Activated naive CD8-positive, alpha-beta T cell treated with anti-CD3 and anti-CD28 coated beads for 36 hours (primary cell): ENCODE data around the gene PRICKLE2. TPM values are rescaled to one million over a fixed set of nuclear protein-coding genes. Genes with fewer than 3 reads are reported as not detected.

Experiments used
- DNase-seq: peaks from one replicate; pipeline ENCODE4 v3.0.0; 2021
- H3K27ac Mint-ChIP-seq: one replicate; pipeline ENCODE4 v1.8.0; 2022; ENCODE audit warnings: mild to moderate bottlenecking, moderate library complexity, mixed read lengths
- H3K27me3 Mint-ChIP-seq: one replicate; pipeline ENCODE4 v1.8.0; 2022; ENCODE audit warnings: mild to moderate bottlenecking, mixed read lengths
- H3K36me3 Mint-ChIP-seq: one replicate; pipeline ENCODE4 v1.8.0; 2021; ENCODE audit warnings: mild to moderate bottlenecking, mixed read lengths
- H3K4me1 Mint-ChIP-seq: one replicate; pipeline ENCODE4 v1.8.0; 2021; ENCODE audit warnings: mixed read lengths
- H3K4me3 Mint-ChIP-seq: one replicate; pipeline ENCODE4 v1.8.0; 2022; ENCODE audit warnings: mild to moderate bottlenecking, moderate library complexity, mixed read lengths
- H3K9me3 Mint-ChIP-seq: one replicate; pipeline ENCODE4 v1.8.0; 2022; ENCODE audit warnings: mixed read lengths
- total RNA-seq, 2 experiments: library from RNA; stranded (reverse); gene quantifications; one replicate each; pipeline ENCODE4 v1.2.3, GENCODE V29; 2021

The PRICKLE2 gene
- total RNA-seq, 2 experiments from 2014 or later: not detected

DNA sequence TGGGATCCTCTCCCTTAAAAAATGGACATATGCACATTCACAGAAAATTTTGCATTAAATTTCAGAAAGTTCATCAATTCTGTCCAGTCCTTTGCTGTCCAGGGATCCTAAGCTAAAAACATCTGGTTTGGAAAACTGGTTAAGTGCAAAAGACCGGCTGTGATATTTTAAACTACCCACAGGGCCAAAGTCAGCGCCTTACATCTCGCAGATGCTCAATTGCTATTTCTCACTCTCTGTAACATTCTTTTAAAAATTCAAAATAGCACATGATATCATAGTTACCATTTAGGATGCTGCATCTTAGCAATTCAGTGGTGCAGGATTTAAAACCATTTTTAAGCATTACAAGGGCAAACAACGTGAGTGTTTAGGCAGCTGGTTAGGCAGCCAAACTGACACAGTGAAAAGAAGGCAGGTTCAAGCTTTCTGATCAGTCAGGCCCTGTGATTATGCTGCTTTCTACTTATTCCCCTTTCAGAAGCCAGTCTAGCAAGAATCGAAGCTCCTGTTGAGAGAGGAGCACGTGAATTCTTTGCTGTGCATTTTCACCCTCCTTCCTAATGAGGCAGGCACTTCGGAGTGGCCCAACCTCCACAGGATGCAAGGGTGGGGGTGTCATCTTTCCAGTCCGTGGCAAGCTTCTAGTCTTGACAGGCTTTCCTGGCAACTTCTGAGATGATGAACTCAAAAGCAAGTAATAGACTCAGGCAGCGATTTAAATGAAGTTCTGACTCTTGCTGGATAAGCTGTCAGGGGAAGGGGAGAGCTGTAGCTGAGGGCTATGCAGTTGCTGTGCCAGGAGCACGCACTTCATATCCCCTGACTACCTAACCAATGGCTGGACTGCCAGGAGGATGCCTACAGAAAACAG, 8.8 kb downstream of the PRICKLE2 start:
- Mint-ChIP-seq H3K9me3 (no peaks in the 10 kb centered on the region), H3K4me3 (no peak overlapping the region), H3K27me3 (peaks cover 6% of the 10 kb centered on the region), H3K36me3 (no peaks in the 10 kb centered on the region), H3K27ac (no peak overlapping the region), H3K4me1 (no peaks in the 10 kb centered on the region)
- DNase-seq: no peak

DNA sequence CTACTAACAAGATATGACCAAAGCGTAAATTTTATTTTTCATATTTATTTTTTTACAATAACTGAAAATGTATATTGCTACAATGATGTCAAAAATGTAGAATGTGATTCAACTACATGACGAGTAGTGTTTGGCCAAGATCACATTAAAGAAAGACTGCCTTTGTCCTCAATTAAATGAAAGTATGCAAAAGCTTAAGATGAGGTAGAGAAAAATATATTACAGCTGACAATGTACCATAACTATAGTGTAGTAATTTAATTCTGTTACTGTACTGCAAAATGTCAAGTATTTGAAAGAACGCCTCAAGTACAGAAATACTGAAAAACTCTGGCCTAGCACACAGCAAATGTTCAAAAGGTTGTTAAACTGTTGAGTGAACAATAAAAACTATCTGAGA, 9.7 kb downstream of the PRICKLE2 start:
- Mint-ChIP-seq H3K36me3 (no peaks in the 10 kb centered on the region), H3K4me1 (no peaks in the 10 kb centered on the region), H3K27ac (no peak overlapping the region), H3K27me3 (peaks cover 6% of the 10 kb centered on the region), H3K9me3 (no peaks in the 10 kb centered on the region), H3K4me3 (no peak overlapping the region)
- no peak for DNase-seq

DNA sequence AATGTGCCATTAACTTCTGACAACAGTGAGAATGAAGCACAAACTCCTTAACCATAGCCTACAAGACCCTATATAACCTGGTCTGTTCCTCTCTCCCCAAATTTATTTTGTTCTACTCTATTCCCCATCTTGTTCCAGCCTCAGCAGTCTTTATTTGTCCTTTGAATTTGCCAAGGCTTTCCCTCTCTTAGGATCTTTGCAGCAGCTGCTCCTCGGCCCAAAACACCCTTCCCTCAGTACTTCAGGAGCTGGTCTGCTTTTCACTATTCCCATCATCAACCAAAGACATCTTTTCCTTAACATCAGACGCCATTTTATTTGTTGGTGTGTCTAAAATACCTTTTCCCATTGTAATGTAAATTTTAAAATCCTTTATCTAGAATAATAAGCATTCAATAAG, 10.2 kb downstream of the PRICKLE2 start:
- Mint-ChIP-seq H3K27me3 (peaks cover 6% of the 10 kb centered on the region), H3K9me3 (no peaks in the 10 kb centered on the region), H3K4me1 (no peaks in the 10 kb centered on the region), H3K27ac (no peak overlapping the region), H3K36me3 (no peaks in the 10 kb centered on the region), H3K4me3 (no peak overlapping the region)
- no peak for DNase-seq

DNA sequence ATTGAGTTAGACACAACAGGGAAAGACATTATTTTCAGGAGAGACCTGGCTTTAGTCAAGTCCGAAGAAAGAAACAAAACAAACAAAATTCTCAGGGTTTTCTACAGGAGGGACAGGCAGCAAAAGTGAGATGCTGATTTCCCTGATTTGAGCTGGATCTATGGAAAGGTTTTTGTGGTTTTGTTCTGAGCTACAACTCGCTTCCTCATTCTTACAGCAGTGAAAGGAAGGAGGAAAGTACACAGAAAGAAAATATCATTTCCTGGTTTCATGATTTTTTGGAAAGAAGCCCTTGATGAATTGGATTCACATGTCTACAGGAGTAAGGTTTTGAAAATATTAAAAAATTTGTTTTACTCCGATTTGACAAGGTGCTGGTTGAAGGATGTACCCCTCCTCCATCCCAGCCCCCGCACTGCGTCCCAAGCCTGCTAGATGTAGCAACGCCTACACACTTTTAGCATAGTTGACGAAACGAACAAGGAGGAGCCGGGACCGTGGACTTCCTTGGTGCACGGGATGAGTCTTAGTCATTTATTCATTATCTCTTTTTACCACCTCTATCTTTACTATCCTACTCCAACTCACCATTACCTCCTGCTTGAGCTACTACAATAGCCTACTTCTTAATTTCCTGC, 10.8 kb downstream of the PRICKLE2 start:
- Mint-ChIP-seq H3K9me3 (no peaks in the 10 kb centered on the region), H3K36me3 (no peaks in the 10 kb centered on the region), H3K4me3 (no peak overlapping the region), H3K27ac (no peak overlapping the region), H3K27me3 (peaks cover 6% of the 10 kb centered on the region), H3K4me1 (no peaks in the 10 kb centered on the region)
- no peak for DNase-seq

DNA sequence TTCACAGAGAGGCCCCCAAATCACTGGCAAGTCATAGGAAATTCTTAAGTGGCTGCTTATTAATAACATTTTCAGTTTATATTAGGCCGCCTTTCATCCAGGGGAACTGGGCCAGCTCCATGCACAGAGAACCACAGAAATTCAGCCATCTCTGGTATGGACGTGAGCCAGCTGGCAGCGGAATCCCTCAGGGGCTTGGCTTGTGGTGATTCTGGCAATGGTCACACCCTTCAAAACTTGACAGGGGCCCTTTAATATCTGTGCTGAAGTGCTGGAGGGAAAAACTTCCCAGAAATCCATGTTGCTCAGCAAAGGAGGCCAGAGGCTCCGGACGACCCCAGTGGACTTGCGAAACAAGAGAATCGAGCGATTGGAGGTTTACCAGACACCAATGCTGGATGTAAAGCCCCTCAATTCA, 11.3 kb downstream of the PRICKLE2 start:
- H3K9me3 Mint-ChIP-seq: no peaks in the 10 kb centered on the region
- DNase-seq: no peak
- no peak overlapping the region for H3K27ac Mint-ChIP-seq
- no peaks in the 10 kb centered on the region for H3K36me3 Mint-ChIP-seq
- H3K27me3 Mint-ChIP-seq: peaks cover 6% of the 10 kb centered on the region
- H3K4me1 Mint-ChIP-seq: no peaks in the 10 kb centered on the region
- no peak overlapping the region for H3K4me3 Mint-ChIP-seq

DNA sequence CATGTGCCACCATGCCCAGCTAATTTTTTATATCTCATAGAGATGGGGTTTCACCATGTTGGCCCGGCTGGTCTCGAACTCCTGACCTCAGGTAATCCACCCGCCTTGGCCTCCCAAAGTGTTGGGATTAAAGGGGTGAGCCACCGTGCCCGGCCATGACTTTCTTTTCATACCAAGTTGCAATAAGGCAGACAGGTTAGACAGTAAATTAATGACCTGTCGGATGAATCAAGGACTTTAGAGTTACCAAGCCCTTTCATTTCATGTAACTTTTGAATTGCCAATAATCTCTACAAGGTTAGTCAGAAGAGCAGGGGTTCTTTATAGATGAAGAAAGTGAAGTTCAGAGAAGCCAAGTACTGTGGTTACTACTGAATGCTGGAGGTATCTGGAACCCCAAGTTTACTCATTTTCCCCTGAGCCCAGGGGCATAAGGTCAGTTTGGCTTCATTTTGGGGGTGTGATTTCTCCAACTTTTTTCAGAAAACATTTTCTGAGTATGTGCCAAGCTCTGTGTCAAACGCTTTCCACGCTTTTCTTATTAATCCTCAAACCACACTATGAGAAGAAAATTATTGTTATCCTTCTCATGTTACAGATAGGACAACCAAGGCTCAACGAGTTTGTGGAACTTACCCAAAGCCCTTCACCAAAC, 11.9 kb downstream of the PRICKLE2 start:
- no peak overlapping the region for H3K4me3 Mint-ChIP-seq
- no peaks in the 10 kb centered on the region for H3K9me3 Mint-ChIP-seq
- no peaks in the 10 kb centered on the region for H3K4me1 Mint-ChIP-seq
- DNase-seq: no peak
- no peak overlapping the region for H3K27ac Mint-ChIP-seq
- H3K27me3 Mint-ChIP-seq: peaks cover 6% of the 10 kb centered on the region
- H3K36me3 Mint-ChIP-seq: no peaks in the 10 kb centered on the region

DNA sequence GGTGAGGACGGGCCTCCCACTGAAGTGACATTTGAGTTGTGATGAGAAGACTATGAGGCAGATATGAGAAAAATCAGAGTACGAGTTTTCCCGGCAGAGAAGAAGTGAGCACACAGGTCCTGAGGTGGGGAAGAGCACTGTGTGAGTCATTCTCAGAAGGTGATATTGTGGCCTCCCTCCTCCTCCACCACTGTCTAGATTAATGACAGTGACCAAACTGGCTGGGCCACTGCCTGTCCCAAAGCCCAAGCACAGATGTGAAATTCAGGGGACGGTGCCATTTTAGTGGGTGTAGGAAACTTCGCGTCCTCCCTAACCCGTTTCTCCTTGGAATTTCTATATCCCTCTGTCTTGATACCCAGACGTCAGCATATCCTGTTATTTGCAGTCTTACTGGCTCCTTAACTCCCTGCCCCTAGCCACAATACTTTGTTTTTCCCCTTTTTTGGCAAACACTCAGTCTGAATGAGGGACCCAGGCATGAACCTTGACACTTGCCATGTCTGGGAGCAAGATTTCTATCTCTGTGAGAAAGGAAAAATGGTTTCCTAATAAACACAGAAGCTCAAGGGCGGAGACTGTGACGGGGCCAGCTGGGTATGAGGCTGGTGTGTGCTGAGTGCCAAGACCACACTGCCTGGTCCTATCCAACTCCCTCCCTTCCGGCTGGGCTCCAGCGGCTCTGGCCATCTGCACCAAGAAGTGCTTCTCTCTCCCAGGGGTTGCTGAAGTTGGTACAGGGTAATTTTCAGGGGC, 15.2 kb downstream of the PRICKLE2 start:
- Mint-ChIP-seq H3K9me3 (no peaks in the 10 kb centered on the region), H3K36me3 (no peaks in the 10 kb centered on the region), H3K4me3 (no peak overlapping the region), H3K27me3 (peaks cover 4% of the 10 kb centered on the region), H3K4me1 (no peaks in the 10 kb centered on the region), H3K27ac (no peak overlapping the region)
- no peak for DNase-seq

DNA sequence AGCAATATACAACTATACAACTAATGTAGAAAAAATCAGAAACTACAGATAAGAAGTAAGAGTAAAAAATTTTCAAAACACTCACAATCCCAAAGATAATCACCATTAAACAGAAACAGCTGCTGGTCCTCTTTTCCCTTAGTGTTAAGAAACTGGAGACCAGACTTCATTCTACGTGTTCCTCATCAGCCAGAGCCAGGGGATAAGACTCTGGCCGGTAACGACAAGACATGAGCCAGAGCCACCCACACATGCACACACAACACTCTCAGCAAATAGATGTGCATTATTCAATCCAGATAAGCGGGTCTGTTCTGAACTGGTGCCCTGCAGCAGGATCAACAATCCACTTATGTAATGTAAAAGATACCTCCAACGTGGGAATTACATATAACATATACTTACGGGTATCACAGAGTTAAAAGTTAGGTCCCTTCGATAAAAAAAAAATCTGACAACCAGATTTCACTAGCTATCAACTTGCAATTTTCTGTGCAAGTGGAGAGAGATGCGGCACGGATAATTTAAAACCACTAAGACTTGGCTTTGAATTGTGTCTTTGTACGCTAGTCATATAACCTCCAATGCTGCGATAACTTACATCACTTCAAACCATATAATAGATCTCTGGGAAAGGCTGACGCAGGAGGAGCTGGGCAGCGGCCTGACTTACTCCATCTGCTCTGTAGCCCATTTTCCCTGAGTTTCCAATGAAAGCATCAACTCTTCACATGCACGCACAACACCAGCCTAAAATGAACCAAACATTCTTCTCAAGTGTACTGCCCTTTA, 17.8 kb downstream of the PRICKLE2 start:
- H3K27me3 Mint-ChIP-seq: peaks cover 6% of the 10 kb centered on the region
- H3K4me3 Mint-ChIP-seq: no peak overlapping the region
- H3K9me3 Mint-ChIP-seq: no peaks in the 10 kb centered on the region
- no peaks in the 10 kb centered on the region for H3K36me3 Mint-ChIP-seq
- H3K27ac Mint-ChIP-seq: no peak overlapping the region
- no peak for DNase-seq
- H3K4me1 Mint-ChIP-seq: no peaks in the 10 kb centered on the region

DNA sequence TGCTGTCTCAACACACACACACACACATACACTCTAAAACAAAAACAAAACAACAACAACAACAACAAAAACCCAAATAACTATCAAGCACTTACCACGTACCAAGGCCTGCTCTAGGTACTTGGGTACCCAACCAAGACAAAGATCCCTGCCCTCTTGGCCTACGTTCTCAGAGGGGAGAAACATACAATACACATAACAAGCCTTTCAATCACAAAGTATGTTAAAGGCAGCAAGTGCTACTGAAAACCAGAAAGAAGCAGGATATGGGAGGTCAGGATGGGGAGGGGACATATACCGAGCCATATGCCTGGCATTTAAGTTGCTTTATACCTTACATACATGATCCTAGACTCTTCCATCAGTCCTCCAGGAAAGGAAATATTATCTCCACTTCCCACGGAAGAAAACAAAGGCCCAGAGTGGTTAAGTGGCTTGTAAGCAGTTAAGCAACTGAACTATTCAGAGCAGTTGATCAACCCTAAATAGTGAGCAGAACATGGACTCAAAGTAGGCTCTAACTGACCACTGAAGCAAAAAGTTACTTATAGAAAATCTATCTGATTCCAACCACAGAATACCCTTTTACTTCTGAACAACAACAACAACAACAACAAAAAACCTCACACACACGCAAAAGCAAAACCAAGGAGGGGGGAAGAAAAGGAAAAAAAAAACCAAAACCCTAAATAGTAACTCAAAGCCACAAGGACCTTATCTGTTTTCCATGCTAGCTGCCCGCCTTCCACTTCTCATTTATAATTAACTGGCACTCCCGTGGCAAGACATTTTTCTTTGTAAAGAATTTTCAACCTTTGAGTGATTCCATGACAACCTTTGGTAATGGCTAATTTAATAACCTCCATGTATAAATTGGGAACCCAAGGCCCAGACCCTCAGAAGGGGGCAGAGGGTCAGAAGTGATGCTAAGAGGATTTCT, 21.0 kb downstream of the PRICKLE2 start:
- H3K36me3 Mint-ChIP-seq: no peaks in the 10 kb centered on the region
- no peak for DNase-seq
- H3K27ac Mint-ChIP-seq: no peak overlapping the region
- peaks cover 13% of the 10 kb centered on the region for H3K27me3 Mint-ChIP-seq
- H3K9me3 Mint-ChIP-seq: no peaks in the 10 kb centered on the region
- no peaks in the 10 kb centered on the region for H3K4me1 Mint-ChIP-seq
- no peak overlapping the region for H3K4me3 Mint-ChIP-seq

DNA sequence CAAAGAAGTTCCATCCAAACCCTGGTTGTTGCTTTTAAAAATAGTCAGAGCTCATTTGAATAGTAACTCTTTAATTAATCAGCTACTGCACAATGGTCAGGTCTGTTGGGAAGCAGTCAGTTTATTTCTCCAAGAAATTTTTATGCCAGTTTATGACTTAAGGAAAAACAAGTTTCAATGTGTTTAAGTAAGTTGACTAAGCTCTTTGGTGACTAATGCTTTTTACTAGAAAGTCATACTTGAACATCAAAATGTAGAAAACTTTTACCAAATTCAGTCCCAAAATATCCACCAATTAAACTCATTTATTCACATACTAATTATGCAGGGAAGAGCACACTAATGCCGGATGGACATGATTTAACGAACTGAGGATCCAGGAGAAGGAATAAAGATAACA, 22.1 kb downstream of the PRICKLE2 start:
- Mint-ChIP-seq H3K27ac (no peak overlapping the region), H3K4me3 (no peak overlapping the region), H3K9me3 (no peaks in the 10 kb centered on the region), H3K36me3 (no peaks in the 10 kb centered on the region), H3K4me1 (no peaks in the 10 kb centered on the region), H3K27me3 (peaks cover 13% of the 10 kb centered on the region)
- DNase-seq: no peak

DNA sequence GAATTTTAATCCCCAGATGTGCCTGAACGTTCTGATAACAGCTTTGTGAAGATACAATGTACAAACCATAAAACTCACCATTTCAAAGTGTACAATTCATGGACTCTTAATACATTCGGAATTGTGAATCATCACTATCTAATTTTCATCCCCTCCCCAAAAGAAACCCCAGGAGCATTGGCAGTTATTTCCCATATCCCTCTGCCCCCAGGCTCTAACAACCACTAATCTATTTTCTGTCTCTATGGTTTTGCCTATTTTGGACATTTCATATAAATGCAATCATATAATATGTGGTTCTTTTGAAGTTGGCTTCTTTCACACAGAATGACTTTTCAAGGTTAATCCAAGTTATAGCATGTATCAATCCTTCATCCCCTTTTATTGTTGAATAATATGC, 25.3 kb downstream of the PRICKLE2 start:
- Mint-ChIP-seq H3K4me1 (no peaks in the 10 kb centered on the region), H3K27me3 (peaks cover 13% of the 10 kb centered on the region), H3K36me3 (no peaks in the 10 kb centered on the region), H3K27ac (no peak overlapping the region), H3K9me3 (peaks cover 5% of the 10 kb centered on the region), H3K4me3 (no peak overlapping the region)
- no peak for DNase-seq

DNA sequence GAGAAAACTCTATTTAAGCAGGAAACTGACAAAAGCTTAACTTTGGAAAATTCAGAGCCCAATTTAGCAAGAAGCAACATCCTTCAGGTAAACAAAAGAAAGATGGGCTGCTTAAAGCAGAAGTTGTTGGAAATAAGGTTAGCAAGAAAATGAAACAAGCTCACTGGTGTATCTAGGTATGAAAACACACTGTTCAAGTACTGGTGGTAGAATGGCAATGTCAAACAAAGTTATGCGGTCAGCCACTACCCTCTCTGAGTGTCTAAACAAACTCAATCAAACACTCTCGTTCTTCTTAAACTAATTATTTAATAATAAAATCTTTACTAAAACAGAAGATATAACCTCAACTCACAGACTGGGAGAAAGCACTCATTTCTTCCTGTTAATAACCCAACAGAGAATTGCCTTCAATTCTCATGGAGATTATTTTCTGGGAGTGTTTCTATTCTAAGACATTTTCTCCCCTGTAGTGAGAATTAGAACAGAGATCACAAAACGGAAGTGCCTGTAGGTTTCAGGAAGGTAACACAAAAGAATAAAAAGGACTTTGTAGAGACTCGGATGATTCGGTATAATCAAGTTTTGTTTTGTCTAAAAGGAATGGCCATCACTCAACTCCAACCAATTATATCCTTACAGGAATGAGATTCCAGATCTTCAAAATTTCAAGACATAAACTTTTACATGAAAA, 28.9 kb downstream of the PRICKLE2 start:
- H3K4me1 Mint-ChIP-seq: no peaks in the 10 kb centered on the region
- no peak overlapping the region for H3K4me3 Mint-ChIP-seq
- H3K27ac Mint-ChIP-seq: no peak overlapping the region
- H3K9me3 Mint-ChIP-seq: peaks cover 9% of the 10 kb centered on the region
- DNase-seq: no peak
- H3K27me3 Mint-ChIP-seq: peaks cover 7% of the 10 kb centered on the region
- H3K36me3 Mint-ChIP-seq: no peaks in the 10 kb centered on the region

DNA sequence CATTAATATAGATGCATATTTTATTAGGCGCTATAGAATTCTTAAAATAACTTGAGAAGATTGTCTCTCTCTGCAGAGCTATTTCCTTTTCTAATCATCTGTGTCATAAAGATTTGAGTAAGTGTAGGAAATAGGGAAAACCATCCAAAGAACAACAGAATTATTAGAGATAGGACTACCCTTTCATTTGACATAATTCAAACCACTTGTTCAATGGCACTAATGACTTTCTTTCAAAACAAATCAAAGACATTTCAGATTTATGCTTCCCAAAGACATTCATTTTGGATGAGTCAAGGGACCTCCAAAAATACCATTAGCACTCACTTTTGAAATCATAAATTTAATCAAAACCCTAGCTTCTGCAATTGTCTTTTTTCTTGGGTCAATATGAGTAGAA, 29.5 kb downstream of the PRICKLE2 start:
- no peak for DNase-seq
- no peaks in the 10 kb centered on the region for H3K36me3 Mint-ChIP-seq
- no peak overlapping the region for H3K4me3 Mint-ChIP-seq
- peaks cover 7% of the 10 kb centered on the region for H3K27me3 Mint-ChIP-seq
- no peaks in the 10 kb centered on the region for H3K4me1 Mint-ChIP-seq
- H3K27ac Mint-ChIP-seq: no peak overlapping the region
- H3K9me3 Mint-ChIP-seq: peaks cover 9% of the 10 kb centered on the region
